Measurements from ENCODE around the gene CGRRF1.

GRCh38 chr14:54490445-54491175 is 19.1 kb upstream of the CGRRF1 start:
- TF ChIP-seq SMC3 (IDR thresholded peaks at IDR 0.05; ENCODE audit: borderline replicate concordance, low read length): no peak
- no peak for TF ChIP-seq RAD51 (IDR thresholded peaks at IDR 0.05)

Data from GM12878 (cell line).